Smooth muscle cell (in vitro differentiated cells): ENCODE data around the gene XPNPEP2. TPM values are rescaled to one million over a fixed set of nuclear protein-coding genes. Genes with fewer than 3 reads are reported as not detected.

Source experiments
- DNase-seq: peaks from one replicate; lab custom pipeline; 2025; ENCODE audit not compliant: unreplicated experiment; lab: John Stamatoyannopoulos, UW
- H2AFZ ChIP-seq: fragments of 200-600 bp; sonication (generic); 2 replicates; pipeline ENCODE4 v1.6.0; 2016; ENCODE audit warnings: antibody characterized with exemption, low read depth, mild to moderate bottlenecking
- H3F3A ChIP-seq: fragments of 200-600 bp; sonication (generic); 2 replicates; pipeline ENCODE4 v1.6.0; 2017; ENCODE audit warnings: antibody characterized with exemption, low read depth
- H3K27ac ChIP-seq: fragments of 200-600 bp; sonication (generic); 2 replicates; pipeline ENCODE4 v1.5.1; 2016; ENCODE audit warnings: low read depth, mild to moderate bottlenecking
- H3K27me3 ChIP-seq: fragments of 200-600 bp; sonication (generic); 2 replicates; pipeline ENCODE4 v1.6.1; 2016; ENCODE audit warnings: low read depth, mild to moderate bottlenecking
- H3K36me3 ChIP-seq: fragments of 200-600 bp; sonication (generic); 2 replicates; pipeline ENCODE4 v1.5.1; 2016; ENCODE audit warnings: low read depth
- H3K4me1 ChIP-seq: fragments of 200-600 bp; sonication (generic); 2 replicates; pipeline ENCODE4 v1.5.1; 2016; ENCODE audit warnings: low read depth
- H3K4me2 ChIP-seq: fragments of 200-600 bp; sonication (generic); 2 replicates; pipeline ENCODE4 v1.6.0; 2016; ENCODE audit warnings: mild to moderate bottlenecking
- H3K4me3 ChIP-seq: fragments of 200-600 bp; sonication (generic); 2 replicates; pipeline ENCODE4 v1.5.1; 2016; ENCODE audit warnings: mild to moderate bottlenecking
- H3K79me2 ChIP-seq: fragments of 200-600 bp; sonication (generic); 2 replicates; pipeline ENCODE4 v1.6.0; 2016; ENCODE audit warnings: low read depth, mild to moderate bottlenecking
- H3K9ac ChIP-seq: fragments of 200-600 bp; sonication (generic); 2 replicates; pipeline ENCODE4 v1.6.0; 2016; ENCODE audit warnings: low read depth
- H3K9me3 ChIP-seq: fragments of 200-600 bp; sonication (generic); replicated peaks from 2 replicates; pipeline ENCODE4 v1.5.1; 2016; ENCODE audit warnings: low read depth
- H4K20me1 ChIP-seq: fragments of 200-600 bp; sonication (generic); 2 replicates; pipeline ENCODE4 v1.6.0; 2016; ENCODE audit warnings: low read depth
- WGBS: methylation state at CpG from one replicate; pipeline ENCODE4 v1.1.7; 2016; ENCODE audit warnings: low lambda C conversion rate; 5-methylcytosine and 5-hydroxymethylcytosine counted together
- polyA plus RNA-seq: library from polyadenylated mRNA; unstranded; fragments of >200 nt; fragmentation: Nextera tagmentation; extraction: Ambion mirVana; gene quantifications from 2 replicates; pipeline ENCODE4 v1.2.1, GENCODE V29; 2016
- total RNA-seq: library from RNA; depleted of rRNA; stranded (reverse); fragments of >200 nt; gene quantifications from 2 replicates; pipeline ENCODE4 v1.2.3, GENCODE V29; 2014
- TF ChIP-seq, protein P1 (sequence below): fragments of 200-600 bp; sonication (generic); IDR thresholded peaks from 2 replicates; pipeline ENCODE4 v1.5.1; 2017; ENCODE audit warnings: borderline replicate concordance, mild to moderate bottlenecking, antibody characterized with exemption; ENCODE audit not compliant: insufficient read depth, poor library complexity, severe bottlenecking

Gene XPNPEP2
- total and polyA plus RNA-seq, 2 experiments from 2014 or later, result 0.09 to 0.13 TPM

DNA sequence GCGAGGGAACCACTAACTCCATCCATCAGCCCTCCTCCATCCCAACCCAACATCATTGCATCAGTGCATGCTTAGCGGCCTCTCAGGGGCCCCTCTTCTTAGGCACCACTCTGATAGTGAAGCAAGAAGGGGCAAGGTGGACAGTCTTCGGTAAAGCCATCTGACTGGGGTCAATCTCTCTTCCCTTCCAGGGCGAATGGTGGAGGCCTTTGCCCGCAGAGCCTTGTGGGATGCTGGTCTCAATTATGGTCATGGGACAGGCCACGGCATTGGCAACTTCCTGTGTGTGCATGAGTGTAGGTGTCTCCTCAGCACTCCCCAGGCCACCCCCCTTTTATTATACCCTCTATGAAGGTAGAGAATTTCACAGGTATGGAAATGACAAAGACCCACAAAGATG is 22.2 kb downstream of the XPNPEP2 start:
- Histone ChIP-seq H3K9me3 (no peaks in the 10 kb centered on the region), H2AFZ (no peak overlapping the region), H3K27me3 (no peaks in the 10 kb centered on the region), H3F3A (no peaks in the 10 kb centered on the region), H3K79me2 (no peaks in the 10 kb centered on the region), H3K27ac (no peak overlapping the region), H3K4me2 (no peak overlapping the region), H3K4me3 (no peak overlapping the region), H3K9ac (no peak overlapping the region), H3K4me1 (no peaks in the 10 kb centered on the region), H3K36me3 (no peaks in the 10 kb centered on the region), H4K20me1 (no peaks in the 10 kb centered on the region)
- WGBS, result 84% methylated on average over 6 of the region's 6 CpGs
- DNase-seq, result no peak
- TF ChIP-seq, protein P1, sequence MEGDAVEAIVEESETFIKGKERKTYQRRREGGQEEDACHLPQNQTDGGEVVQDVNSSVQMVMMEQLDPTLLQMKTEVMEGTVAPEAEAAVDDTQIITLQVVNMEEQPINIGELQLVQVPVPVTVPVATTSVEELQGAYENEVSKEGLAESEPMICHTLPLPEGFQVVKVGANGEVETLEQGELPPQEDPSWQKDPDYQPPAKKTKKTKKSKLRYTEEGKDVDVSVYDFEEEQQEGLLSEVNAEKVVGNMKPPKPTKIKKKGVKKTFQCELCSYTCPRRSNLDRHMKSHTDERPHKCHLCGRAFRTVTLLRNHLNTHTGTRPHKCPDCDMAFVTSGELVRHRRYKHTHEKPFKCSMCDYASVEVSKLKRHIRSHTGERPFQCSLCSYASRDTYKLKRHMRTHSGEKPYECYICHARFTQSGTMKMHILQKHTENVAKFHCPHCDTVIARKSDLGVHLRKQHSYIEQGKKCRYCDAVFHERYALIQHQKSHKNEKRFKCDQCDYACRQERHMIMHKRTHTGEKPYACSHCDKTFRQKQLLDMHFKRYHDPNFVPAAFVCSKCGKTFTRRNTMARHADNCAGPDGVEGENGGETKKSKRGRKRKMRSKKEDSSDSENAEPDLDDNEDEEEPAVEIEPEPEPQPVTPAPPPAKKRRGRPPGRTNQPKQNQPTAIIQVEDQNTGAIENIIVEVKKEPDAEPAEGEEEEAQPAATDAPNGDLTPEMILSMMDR, result no peak

DNA sequence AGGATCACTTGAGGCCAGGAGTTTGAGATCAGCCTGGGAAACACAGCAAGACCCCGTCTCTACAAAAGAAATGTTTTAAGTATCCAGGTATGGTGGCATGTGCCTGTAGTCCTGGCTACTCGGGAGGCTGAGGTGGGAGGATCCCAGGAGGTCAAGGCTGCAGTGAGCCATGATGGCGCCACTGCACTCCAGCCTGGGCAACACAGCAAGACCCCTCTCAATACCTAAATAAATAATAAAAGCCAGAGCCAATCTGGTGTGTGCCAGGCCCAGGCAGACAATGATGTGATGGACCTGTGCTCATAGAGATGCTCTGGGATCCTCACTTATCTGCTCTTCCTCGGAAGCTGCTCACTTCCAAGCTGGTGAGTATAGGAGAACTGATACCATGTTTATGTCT is 22.8 kb downstream of the XPNPEP2 start:
- Histone ChIP-seq H4K20me1 (no peaks in the 10 kb centered on the region), H3K36me3 (no peaks in the 10 kb centered on the region), H3K4me2 (no peak overlapping the region), H3K79me2 (no peaks in the 10 kb centered on the region), H2AFZ (no peak overlapping the region), H3K27ac (no peak overlapping the region), H3K4me3 (no peak overlapping the region), H3K4me1 (no peaks in the 10 kb centered on the region), H3K27me3 (no peaks in the 10 kb centered on the region), H3K9ac (no peak overlapping the region), H3F3A (no peaks in the 10 kb centered on the region), H3K9me3 (no peaks in the 10 kb centered on the region)
- WGBS, result 87% methylated on average over 4 of the region's 4 CpGs
- no peak for DNase-seq
- TF ChIP-seq, protein P1, result no peak

DNA sequence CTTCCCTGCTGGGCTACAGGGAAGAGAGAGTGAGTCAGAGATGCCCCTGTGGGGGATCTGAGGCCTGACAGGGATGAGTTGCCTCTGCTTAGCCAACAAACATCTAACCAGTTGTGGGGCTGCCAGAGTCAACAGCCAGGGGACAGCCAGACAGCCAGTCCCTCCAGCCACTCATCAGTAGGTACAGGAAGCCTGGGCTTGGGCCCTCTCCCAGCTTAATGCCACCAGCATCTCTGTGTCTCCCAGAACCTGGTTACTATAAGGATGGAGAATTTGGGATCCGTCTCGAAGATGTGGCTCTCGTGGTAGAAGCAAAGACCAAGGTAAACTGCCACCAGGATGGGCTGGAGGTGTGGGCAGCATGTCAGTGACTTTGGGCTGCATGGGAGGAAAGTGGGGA is 23.7 kb downstream of the XPNPEP2 start:
- Histone ChIP-seq H3K4me3 (no peak overlapping the region), H4K20me1 (no peaks in the 10 kb centered on the region), H3K79me2 (no peaks in the 10 kb centered on the region), H3K36me3 (no peaks in the 10 kb centered on the region), H3K27ac (no peak overlapping the region), H2AFZ (no peak overlapping the region), H3K9ac (no peak overlapping the region), H3K4me2 (no peak overlapping the region), H3F3A (no peaks in the 10 kb centered on the region), H3K9me3 (no peaks in the 10 kb centered on the region), H3K27me3 (no peaks in the 10 kb centered on the region), H3K4me1 (no peaks in the 10 kb centered on the region)
- TF ChIP-seq, protein P1, result no peak
- WGBS, result 92% methylated on average over 3 of the region's 3 CpGs
- DNase-seq, result no peak

DNA sequence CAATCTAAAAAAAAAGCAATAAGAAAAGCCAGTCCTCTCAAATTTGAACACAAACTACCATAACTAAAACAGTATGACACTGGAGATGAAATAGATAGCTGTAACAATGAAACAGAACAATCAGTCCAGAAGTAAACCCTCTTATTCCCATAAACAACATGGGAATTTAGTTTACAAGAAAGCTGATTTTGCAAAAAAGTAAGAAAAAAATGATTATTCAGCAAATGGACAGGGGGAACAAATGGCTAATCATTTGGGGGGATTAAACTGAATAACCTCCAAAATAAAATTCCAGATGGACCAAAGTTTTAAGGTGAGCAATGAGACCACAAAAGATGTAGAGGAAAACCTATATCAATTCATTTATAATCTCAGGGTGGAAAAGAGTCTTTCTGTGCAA is 24.9 kb downstream of the XPNPEP2 start:
- Histone ChIP-seq H3K27ac (no peak overlapping the region), H4K20me1 (no peaks in the 10 kb centered on the region), H3K9me3 (no peaks in the 10 kb centered on the region), H3K79me2 (no peaks in the 10 kb centered on the region), H3K36me3 (no peaks in the 10 kb centered on the region), H3K27me3 (no peaks in the 10 kb centered on the region), H3K4me3 (no peak overlapping the region), H3K9ac (no peak overlapping the region), H3F3A (no peaks in the 10 kb centered on the region), H3K4me1 (no peaks in the 10 kb centered on the region), H2AFZ (no peak overlapping the region), H3K4me2 (no peak overlapping the region)
- DNase-seq, result no peak
- TF ChIP-seq, protein P1, result no peak
